ENCODE results near the gene GNB2.

GRCh38 chr7:100692578-100692961 lies 19.0 kb downstream of the GNB2 start:
- TF ChIP-seq GATA2 (IDR thresholded peaks at IDR 0.05; ENCODE audit: low read depth, low read length) (no peak), GATA3 (IDR thresholded peaks at IDR 0.05; ENCODE audit: low read depth, low read length) (no peak)

Data from SH-SY5Y (cell line).